GM12892 (cell line): ENCODE measurements around the gene C1orf226.

ENCODE experiments used
- POLR2A ChIP-seq: IDR thresholded peaks from 2 replicates; pipeline ENCODE4 v1.6.1; 2011; ENCODE audit warnings: low read depth, low read length, control low read depth
- POLR2AphosphoS5 ChIP-seq: IDR thresholded peaks from 2 replicates; pipeline ENCODE4 v1.6.1; 2011; ENCODE audit warnings: low read depth, low read length, control low read depth
- TAF1 ChIP-seq: IDR thresholded peaks from 2 replicates; pipeline ENCODE4 v1.6.1; 2011; ENCODE audit warnings: low read depth, mild to moderate bottlenecking, control low read depth, low read length, borderline replicate concordance

DNA sequence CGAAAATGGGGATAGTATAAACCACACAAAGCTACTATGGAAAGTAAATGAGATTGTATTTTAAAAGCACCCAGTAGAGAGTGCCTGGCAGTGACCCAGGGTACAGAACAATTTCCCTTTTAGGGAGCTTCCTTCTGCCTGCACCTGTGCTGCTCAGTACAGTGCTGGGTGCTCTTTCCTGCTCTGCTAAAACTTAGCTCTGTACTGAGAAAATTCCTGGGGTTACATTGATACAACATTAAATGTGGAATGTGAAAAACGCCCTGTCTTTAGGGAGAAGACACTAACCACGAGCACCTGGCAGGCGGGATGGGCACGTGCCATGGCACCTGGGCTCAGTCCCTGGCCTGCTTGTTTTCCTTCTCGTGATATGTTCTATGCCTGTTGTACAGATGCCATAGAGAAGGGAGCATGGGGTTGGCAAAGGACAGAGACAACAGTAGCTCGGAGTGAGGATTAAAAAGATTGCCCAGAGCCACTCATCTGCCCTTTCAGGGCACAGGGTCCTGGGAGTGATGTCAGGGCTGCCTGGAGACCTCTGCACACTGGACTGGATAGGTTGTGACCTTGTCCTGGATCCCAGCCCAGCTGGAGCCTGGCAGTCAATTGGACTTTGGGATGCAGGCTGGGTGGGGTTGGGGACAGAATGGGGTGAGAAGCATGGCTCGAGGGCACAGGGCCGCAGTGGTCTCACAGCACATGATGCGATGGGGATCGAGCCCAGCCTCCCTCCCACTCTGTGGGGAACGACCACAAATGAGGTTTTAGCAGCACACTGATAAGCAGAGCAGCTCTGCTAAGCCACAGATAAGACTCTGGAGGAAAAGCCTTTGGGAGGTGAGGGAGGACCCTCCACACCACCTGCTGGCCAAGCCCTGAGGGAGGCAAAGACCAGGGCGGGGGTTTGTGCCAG lies 9.1 kb upstream of the C1orf226 start:
- TF ChIP-seq POLR2A (no peak), POLR2AphosphoS5 (no peak), TAF1 (no peak)
